GM23338 (cell line): ENCODE results near the gene MBD3L2.
"Not testable (repeated sequence)": the region's sequence is repeated elsewhere in the genome, so short reads cannot be mapped to it uniquely, and the experiment has no call there.

Experiments used
- CREB1 ChIP-seq: fragments of 250-450 bp; sonication (Bioruptor Pico); IDR thresholded peaks from 2 replicates; pipeline ENCODE4 v1.5.0; 2020; ENCODE audit warnings: low read depth, mild to moderate bottlenecking, moderate library complexity
- CTCF ChIP-seq, 2 experiments: fragments of 200-600 bp in 1 of 2; sonication (generic) in 1 of 2; conservative IDR thresholded peaks; 2 replicates each; pipeline versions ENCODE4 v1.5.1 to v1.6.1; 2016 to 2017; ENCODE audit warnings: antibody characterized with exemption in 2 of 2, low read depth in 2 of 2, mild to moderate bottlenecking in 2 of 2, moderate library complexity in 1 of 2
- EZH2 ChIP-seq: fragments of 200-600 bp; sonication (generic); IDR thresholded peaks from one replicate; pipeline ENCODE4 v1.8.0; 2017; ENCODE audit warnings: antibody characterized with exemption, mild to moderate bottlenecking, low read depth; ENCODE audit not compliant: unreplicated experiment
- EZH2phosphoT487 ChIP-seq: fragments of 200-600 bp; sonication (generic); IDR thresholded peaks from one replicate; pipeline ENCODE4 v1.8.1; 2018; ENCODE audit warnings: antibody characterized with exemption; ENCODE audit not compliant: unreplicated experiment
- JUNB ChIP-seq: IDR thresholded peaks from one replicate; pipeline ENCODE4 v1.6.1; 2016; ENCODE audit warnings: antibody characterized with exemption; ENCODE audit not compliant: unreplicated experiment
- NANOG ChIP-seq: IDR thresholded peaks from 2 replicates; pipeline ENCODE4 v1.6.1; 2016; ENCODE audit warnings: antibody characterized with exemption, borderline replicate concordance
- POLR2AphosphoS5 ChIP-seq: IDR thresholded peaks from 2 replicates; pipeline ENCODE4 v1.6.1; 2016; ENCODE audit warnings: antibody characterized with exemption, low read depth
- ZNF114 ChIP-seq: fragments of 250-450 bp; sonication (Bioruptor Pico); IDR thresholded peaks from 2 replicates; pipeline ENCODE4 v1.5.0; 2020; ENCODE audit warnings: mild to moderate bottlenecking, moderate library complexity
- TF ChIP-seq, protein P1 (sequence below): IDR thresholded peaks from one replicate; pipeline ENCODE4 v1.6.1; 2018; ENCODE audit warnings: antibody characterized with exemption; ENCODE audit not compliant: unreplicated experiment

- not testable (repeated sequence) for TF ChIP-seq POLR2AphosphoS5; CTCF (conservative IDR thresholded peaks at IDR 0.05; ENCODE audit: low read depth in 2 of 2); CREB1; EZH2; EZH2phosphoT487; JUNB; NANOG; ZNF114 (CRISPR knock-in tag)
- TF ChIP-seq, protein P1, sequence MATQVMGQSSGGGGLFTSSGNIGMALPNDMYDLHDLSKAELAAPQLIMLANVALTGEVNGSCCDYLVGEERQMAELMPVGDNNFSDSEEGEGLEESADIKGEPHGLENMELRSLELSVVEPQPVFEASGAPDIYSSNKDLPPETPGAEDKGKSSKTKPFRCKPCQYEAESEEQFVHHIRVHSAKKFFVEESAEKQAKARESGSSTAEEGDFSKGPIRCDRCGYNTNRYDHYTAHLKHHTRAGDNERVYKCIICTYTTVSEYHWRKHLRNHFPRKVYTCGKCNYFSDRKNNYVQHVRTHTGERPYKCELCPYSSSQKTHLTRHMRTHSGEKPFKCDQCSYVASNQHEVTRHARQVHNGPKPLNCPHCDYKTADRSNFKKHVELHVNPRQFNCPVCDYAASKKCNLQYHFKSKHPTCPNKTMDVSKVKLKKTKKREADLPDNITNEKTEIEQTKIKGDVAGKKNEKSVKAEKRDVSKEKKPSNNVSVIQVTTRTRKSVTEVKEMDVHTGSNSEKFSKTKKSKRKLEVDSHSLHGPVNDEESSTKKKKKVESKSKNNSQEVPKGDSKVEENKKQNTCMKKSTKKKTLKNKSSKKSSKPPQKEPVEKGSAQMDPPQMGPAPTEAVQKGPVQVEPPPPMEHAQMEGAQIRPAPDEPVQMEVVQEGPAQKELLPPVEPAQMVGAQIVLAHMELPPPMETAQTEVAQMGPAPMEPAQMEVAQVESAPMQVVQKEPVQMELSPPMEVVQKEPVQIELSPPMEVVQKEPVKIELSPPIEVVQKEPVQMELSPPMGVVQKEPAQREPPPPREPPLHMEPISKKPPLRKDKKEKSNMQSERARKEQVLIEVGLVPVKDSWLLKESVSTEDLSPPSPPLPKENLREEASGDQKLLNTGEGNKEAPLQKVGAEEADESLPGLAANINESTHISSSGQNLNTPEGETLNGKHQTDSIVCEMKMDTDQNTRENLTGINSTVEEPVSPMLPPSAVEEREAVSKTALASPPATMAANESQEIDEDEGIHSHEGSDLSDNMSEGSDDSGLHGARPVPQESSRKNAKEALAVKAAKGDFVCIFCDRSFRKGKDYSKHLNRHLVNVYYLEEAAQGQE = not testable (repeated sequence)
These were observed 9.5 kb downstream of the MBD3L2 start, which contains the start of gene MBD3L3 for GRCh38 chr19:7058576-7058975.
